GM19397 (cell line): ENCODE measurements around the gene ELP5.
A peak's percentile ranks its signal among the peaks of the same experiment; 100 is the strongest.

Experiments used
- ATAC-seq: cut with Tn5 transposase; IDR thresholded peaks from one replicate; pipeline ENCODE4 v1.9.1; 2021; ENCODE audit warnings: mild to moderate bottlenecking, moderate library complexity; ENCODE audit not compliant: unreplicated experiment

Gene ELP5

GRCh38 chr17:7218758-7219157 lies 33.3 kb upstream of the ELP5 start:
- no peak for ATAC-seq

GRCh38 chr17:7219229-7219811 lies 32.7 kb upstream of the ELP5 start:
- ATAC-seq: no peak

- ATAC-seq: peak; percentile 56
Observed at GRCh38 chr17:7219812-7220592, 32.0 kb upstream of the ELP5 start, which contains the start of the genes ACADVL and DLG4. ACADVL (plus strand) TSS chr17:7219938; CDS start chr17:7219985, 47 bp downstream. DLG4 (minus strand) TSS chr17:7219836.

- no peak for ATAC-seq
Observed at GRCh38 chr17:7220593-7221277, 31.3 kb upstream of the ELP5 start.

GRCh38 chr17:7221278-7222092 lies 30.5 kb upstream of the ELP5 start:
- no peak for ATAC-seq

- no peak for ATAC-seq
Observed at GRCh38 chr17:7222093-7222971, 29.7 kb upstream of the ELP5 start.

GRCh38 chr17:7222972-7223292 lies 29.1 kb upstream of the ELP5 start:
- no peak for ATAC-seq

GRCh38 chr17:7223375-7223774 lies 28.6 kb upstream of the ELP5 start:
- no peak for ATAC-seq

GRCh38 chr17:7224110-7224509 lies 27.9 kb upstream of the ELP5 start:
- ATAC-seq: no peak

- no peak for ATAC-seq
Observed at GRCh38 chr17:7224661-7225111, 27.3 kb upstream of the ELP5 start.

- no peak for ATAC-seq
Observed at GRCh38 chr17:7225711-7226331, 26.2 kb upstream of the ELP5 start.

GRCh38 chr17:7226721-7227710 lies 25.0 kb upstream of the ELP5 start:
- ATAC-seq: no peak

GRCh38 chr17:7228920-7229319 lies 23.1 kb upstream of the ELP5 start:
- no peak for ATAC-seq

GRCh38 chr17:7229504-7229903 lies 22.5 kb upstream of the ELP5 start:
- no peak for ATAC-seq

- ATAC-seq: no peak
Observed at GRCh38 chr17:7232114-7232513, 19.9 kb upstream of the ELP5 start.

GRCh38 chr17:7233701-7234082 lies 18.3 kb upstream of the ELP5 start:
- no peak for ATAC-seq

GRCh38 chr17:7234083-7234951 lies 17.7 kb upstream of the ELP5 start, which contains the start of gene DVL2:
DVL2 (minus strand) TSS chr17:7234517; CDS start chr17:7234262, 255 bp downstream.
- peak; percentile 66 for ATAC-seq
